Measurements from ENCODE around the gene KIAA1958. TPM values are rescaled to one million over a fixed set of nuclear protein-coding genes. Genes with fewer than 3 reads are reported as not detected.

KIAA1958 gene
- total and polyA plus RNA-seq, 7 donors: 0.60 to 8.0 (median 4.3) TPM

- no peak overlapping the region for H3K27ac ChIP-seq
- H3K9me3 ChIP-seq: peaks cover 0 to 8% (median 4%) of the 10 kb centered on the region in 4 donors
- H3K36me3 ChIP-seq: peaks cover 0 to 9% (median 0%) of the 10 kb centered on the region in 4 donors
- TF ChIP-seq POLR2A (IDR thresholded peaks at IDR 0.05) (no peak), EP300 (IDR thresholded peaks at IDR 0.05) (no peak), CTCF (IDR thresholded peaks at IDR 0.05) (no peak), POLR2AphosphoS5 (IDR thresholded peaks at IDR 0.05) (no peak)
- no peak overlapping the region for H3K4me3 ChIP-seq
- WGBS, 2 donors: 94 to 98% methylated on average over 1 of the region's 1 CpG
- H3K4me1 ChIP-seq: no peaks in the 10 kb centered on the region
- no peaks in the 10 kb centered on the region for H3K27me3 ChIP-seq
- intact Hi-C loops (cut with DNase I): no loop called here
- no peak for DNase-seq
Measured at GRCh38 chr9:112648624-112649023, 162.0 kb downstream of the KIAA1958 start.

- WGBS, 2 donors: 93 to 97% methylated on average over 5 of the region's 5 CpGs
- intact Hi-C loops (cut with DNase I): no loop called here
- Histone ChIP-seq H3K9me3 (no peaks in the 10 kb centered on the region), H3K27me3 (no peaks in the 10 kb centered on the region), H3K4me3 (no peak overlapping the region), H3K4me1 (no peaks in the 10 kb centered on the region), H3K36me3 (no peaks in the 10 kb centered on the region), H3K27ac (no peak overlapping the region)
- no peak for TF ChIP-seq POLR2AphosphoS5 (IDR thresholded peaks at IDR 0.05)
- TF ChIP-seq EP300 (IDR thresholded peaks at IDR 0.05): no peak
- no peak for TF ChIP-seq POLR2A (IDR thresholded peaks at IDR 0.05)
- no peak for TF ChIP-seq CTCF (IDR thresholded peaks at IDR 0.05)
- no peak for DNase-seq
Measured at GRCh38 chr9:112654282-112654681, 167.7 kb downstream of the KIAA1958 start.

- Histone ChIP-seq H3K27ac (no peak overlapping the region), H3K9me3 (no peaks in the 10 kb centered on the region), H3K4me3 (no peak overlapping the region), H3K36me3 (peaks cover 0 to 7% (median 0%) of the 10 kb centered on the region in 4 donors), H3K27me3 (no peaks in the 10 kb centered on the region), H3K4me1 (no peaks in the 10 kb centered on the region)
- intact Hi-C loops (cut with DNase I): no loop called here
- 89 to 91% methylated on average over 3 of the region's 3 CpGs for WGBS, 2 donors
- no peak for DNase-seq
- TF ChIP-seq POLR2AphosphoS5 (IDR thresholded peaks at IDR 0.05): no peak
- no peak for TF ChIP-seq CTCF (IDR thresholded peaks at IDR 0.05)
- TF ChIP-seq POLR2A (IDR thresholded peaks at IDR 0.05): no peak
- no peak for TF ChIP-seq EP300 (IDR thresholded peaks at IDR 0.05)
Measured at GRCh38 chr9:112655668-112656067, 169.0 kb downstream of the KIAA1958 start.

DNA sequence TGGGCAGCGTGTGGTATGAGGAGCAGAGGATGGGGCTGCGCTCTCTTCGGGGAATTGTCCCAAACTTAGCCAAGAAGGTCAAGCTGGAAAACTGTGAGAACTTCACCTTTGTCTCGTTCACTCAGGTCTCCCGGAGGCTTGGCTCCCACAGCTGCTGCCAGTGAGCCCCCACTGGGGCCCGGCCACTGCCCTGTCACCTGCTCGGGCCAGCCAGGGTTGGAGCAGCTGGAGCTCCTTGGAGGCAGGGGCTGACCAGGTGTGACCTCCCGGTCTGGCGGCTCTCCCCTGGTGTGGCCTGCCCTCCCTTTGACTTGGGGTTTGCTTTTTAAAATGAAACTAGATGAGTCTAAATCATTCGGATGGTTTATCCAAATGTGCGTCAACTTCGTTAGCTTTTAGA, 173.3 kb downstream of the KIAA1958 start:
- Histone ChIP-seq H3K36me3 (peaks cover 0 to 7% (median 0%) of the 10 kb centered on the region in 4 donors), H3K4me3 (no peak overlapping the region), H3K27ac (no peak overlapping the region), H3K4me1 (no peaks in the 10 kb centered on the region), H3K27me3 (no peaks in the 10 kb centered on the region), H3K9me3 (no peaks in the 10 kb centered on the region)
- no peak for TF ChIP-seq POLR2A (IDR thresholded peaks at IDR 0.05)
- no peak for TF ChIP-seq EP300 (IDR thresholded peaks at IDR 0.05)
- no peak for TF ChIP-seq POLR2AphosphoS5 (IDR thresholded peaks at IDR 0.05)
- TF ChIP-seq CTCF (IDR thresholded peaks at IDR 0.05): no peak
- WGBS, 2 donors: 96 to 98% methylated on average over 12 of the region's 12 CpGs
- intact Hi-C loops (cut with DNase I): no loop called here
- DNase-seq: no peak

DNA sequence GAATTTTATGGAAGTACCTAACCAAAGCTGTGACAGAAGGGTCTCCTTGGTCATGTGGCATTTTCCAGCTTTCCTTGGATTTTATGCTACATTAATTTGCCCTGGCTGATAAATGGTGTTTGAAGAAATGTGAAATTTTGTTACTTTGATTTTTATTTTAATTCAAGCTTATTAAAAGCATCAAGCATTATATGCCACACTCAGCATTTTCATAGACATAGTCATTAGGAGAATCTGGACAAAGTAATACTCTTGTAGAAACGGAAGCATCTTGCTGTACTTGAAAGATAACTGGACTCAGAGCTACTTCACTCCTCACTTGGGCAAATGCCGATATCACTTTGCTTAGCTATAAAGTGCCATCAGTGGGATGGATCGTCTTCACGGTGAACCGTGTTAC, 177.1 kb downstream of the KIAA1958 start:
- Histone ChIP-seq H3K4me1 (no peaks in the 10 kb centered on the region), H3K27me3 (no peaks in the 10 kb centered on the region), H3K27ac (no peak overlapping the region), H3K4me3 (no peak overlapping the region), H3K9me3 (no peaks in the 10 kb centered on the region), H3K36me3 (peaks cover 0 to 7% (median 0%) of the 10 kb centered on the region in 4 donors)
- no peak for TF ChIP-seq POLR2AphosphoS5 (IDR thresholded peaks at IDR 0.05)
- no peak for TF ChIP-seq POLR2A (IDR thresholded peaks at IDR 0.05)
- no peak for TF ChIP-seq EP300 (IDR thresholded peaks at IDR 0.05)
- TF ChIP-seq CTCF (IDR thresholded peaks at IDR 0.05): no peak
- intact Hi-C loops (cut with DNase I): no loop called here
- DNase-seq: no peak
- 96% methylated on average over 5 of the region's 5 CpGs for WGBS, 2 donors

All from sigmoid colon (tissue), 7 donors.